ENCODE results near the gene MFSD1. TPM values are rescaled to one million over a fixed set of nuclear protein-coding genes. Genes with fewer than 3 reads are reported as not detected.

MFSD1 gene
- total RNA-seq, 6 donors from 2014 or later: 51.5 to 127 (median 106) TPM

- Histone ChIP-seq H3K27ac (no peak overlapping the region), H3K36me3 (no peaks in the 10 kb centered on the region), H3K4me1 (peaks cover 0 to 11% (median 6%) of the 10 kb centered on the region in 4 donors), H3K4me3 (no peak overlapping the region), H3K9me3 (no peaks in the 10 kb centered on the region), H3K27me3 (no peaks in the 10 kb centered on the region)
- ATAC-seq (ENCODE audit: low FRiP score in 2 of 2) (no peak), DNase-seq (no peak)
- 59 to 82% methylated on average over 1 of the region's 1 CpG for WGBS, 2 donors
- no peak for TF ChIP-seq CTCF (IDR thresholded peaks at IDR 0.05)
- no peak for TF ChIP-seq POLR2A (IDR thresholded peaks at IDR 0.05)
- no peak for TF ChIP-seq EP300 (IDR thresholded peaks at IDR 0.05)
- TF ChIP-seq POLR2AphosphoS5 (IDR thresholded peaks at IDR 0.05): no peak
Measured at GRCh38 chr3:158780766-158781165, 21.1 kb upstream of the MFSD1 start.

- ATAC-seq (ENCODE audit: low FRiP score in 2 of 2): no peak
- no peak for TF ChIP-seq POLR2A (IDR thresholded peaks at IDR 0.05)
- TF ChIP-seq EP300 (IDR thresholded peaks at IDR 0.05): no peak
- no peak for TF ChIP-seq POLR2AphosphoS5 (IDR thresholded peaks at IDR 0.05)
- TF ChIP-seq CTCF (IDR thresholded peaks at IDR 0.05): no peak
- H3K27me3 ChIP-seq: no peaks in the 10 kb centered on the region
- DNase-seq: no peak
- H3K27ac ChIP-seq: peak overlapping the region in 1 of 4 donors; percentile 40
- no peaks in the 10 kb centered on the region for H3K36me3 ChIP-seq
- H3K4me3 ChIP-seq: no peak overlapping the region
- H3K9me3 ChIP-seq: no peaks in the 10 kb centered on the region
- WGBS, 2 donors: 84 to 90% methylated on average over 2 of the region's 2 CpGs
- peaks cover 0 to 7% (median 4%) of the 10 kb centered on the region in 4 donors for H3K4me1 ChIP-seq
Measured at GRCh38 chr3:158781191-158781590, 20.7 kb upstream of the MFSD1 start.

- H3K4me3 ChIP-seq: no peak overlapping the region
- H3K36me3 ChIP-seq: no peaks in the 10 kb centered on the region
- DNase-seq (no peak), ATAC-seq (ENCODE audit: low FRiP score in 2 of 2) (no peak)
- 83 to 84% methylated on average over 1 of the region's 1 CpG for whole genome bisulfite sequencing, 2 donors
- TF ChIP-seq POLR2A (IDR thresholded peaks at IDR 0.05) (no peak), EP300 (IDR thresholded peaks at IDR 0.05) (no peak), CTCF (IDR thresholded peaks at IDR 0.05) (no peak), POLR2AphosphoS5 (IDR thresholded peaks at IDR 0.05) (no peak)
- H3K27ac ChIP-seq: no peak overlapping the region
- no peaks in the 10 kb centered on the region for H3K9me3 ChIP-seq
- no peaks in the 10 kb centered on the region for H3K27me3 ChIP-seq
- H3K4me1 ChIP-seq: peaks cover 0 to 7% (median 4%) of the 10 kb centered on the region in 4 donors
Measured at GRCh38 chr3:158781849-158782248, 20.0 kb upstream of the MFSD1 start.

GRCh38 chr3:158782283-158782989, 19.4 kb upstream of the MFSD1 start:
- DNase-seq (no peak), ATAC-seq (ENCODE audit: low FRiP score in 2 of 2) (no peak)
- peak overlapping the region in 1 of 4 donors; percentile 21 for H3K27ac ChIP-seq
- H3K4me1 ChIP-seq: peaks cover 0 to 5% (median 4%) of the 10 kb centered on the region in 4 donors
- H3K9me3 ChIP-seq: no peaks in the 10 kb centered on the region
- no peaks in the 10 kb centered on the region for H3K27me3 ChIP-seq
- H3K36me3 ChIP-seq: no peaks in the 10 kb centered on the region
- WGBS, 2 donors: 41 to 49% methylated on average over 3 of the region's 3 CpGs
- TF ChIP-seq CTCF (IDR thresholded peaks at IDR 0.05): no peak
- TF ChIP-seq EP300 (IDR thresholded peaks at IDR 0.05): no peak
- TF ChIP-seq POLR2AphosphoS5 (IDR thresholded peaks at IDR 0.05): no peak
- no peak for TF ChIP-seq POLR2A (IDR thresholded peaks at IDR 0.05)
- no peak overlapping the region for H3K4me3 ChIP-seq

- TF ChIP-seq EP300 (IDR thresholded peaks at IDR 0.05): no peak
- no peak for TF ChIP-seq CTCF (IDR thresholded peaks at IDR 0.05)
- no peak for TF ChIP-seq POLR2A (IDR thresholded peaks at IDR 0.05)
- TF ChIP-seq POLR2AphosphoS5 (IDR thresholded peaks at IDR 0.05): no peak
- no peaks in the 10 kb centered on the region for H3K9me3 ChIP-seq
- peak overlapping the region in 1 of 4 donors; percentile 21 for H3K27ac ChIP-seq
- H3K36me3 ChIP-seq: no peaks in the 10 kb centered on the region
- DNase-seq (no peak), ATAC-seq (ENCODE audit: low FRiP score in 2 of 2) (no peak)
- no peak overlapping the region for H3K4me3 ChIP-seq
- no peaks in the 10 kb centered on the region for H3K27me3 ChIP-seq
- H3K4me1 ChIP-seq: peaks cover 0 to 5% (median 1%) of the 10 kb centered on the region in 4 donors
- WGBS, 2 donors: 84 to 88% methylated on average over 2 of the region's 2 CpGs
Measured at GRCh38 chr3:158783051-158783450, 18.8 kb upstream of the MFSD1 start.

Measured in upper lobe of left lung (tissue), 6 donors.